ENCODE measurements around the gene TPK1.

Gene TPK1

DNA sequence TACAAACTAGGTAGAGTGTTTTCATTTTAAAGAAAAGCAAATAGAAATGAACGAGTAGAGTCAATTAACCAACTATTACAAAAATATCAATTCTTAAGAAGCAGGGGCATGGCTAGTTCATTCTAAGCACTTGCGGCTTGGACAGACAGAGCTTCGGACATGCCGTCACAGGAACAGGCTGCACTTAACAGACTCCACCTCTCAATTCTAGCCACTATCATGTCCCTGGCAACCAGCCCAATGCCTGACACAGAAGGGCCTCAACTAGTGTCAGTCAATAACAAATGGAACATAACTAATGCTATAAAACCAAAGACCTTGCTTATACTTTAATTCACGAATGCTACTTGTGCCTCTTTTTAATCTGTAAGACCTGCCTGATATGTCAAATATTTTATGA lies 74.4 kb downstream of the TPK1 start:
- Histone ChIP-seq H3K27ac (ENCODE audit: low read depth, low read length) (no peak overlapping the region), H3F3A (ENCODE audit: control insufficient read depth, insufficient read depth) (no peaks in the 10 kb centered on the region), H3K9me3 (ENCODE audit: control insufficient read depth, insufficient read depth, low read length) (no peaks in the 10 kb centered on the region), H3K4me1 (ENCODE audit: control insufficient read depth, low read length) (no peaks in the 10 kb centered on the region), H3K4me3 (ENCODE audit: low read length) (no peak overlapping the region), H3K27me3 (ENCODE audit: control insufficient read depth, low read length) (no peaks in the 10 kb centered on the region), H3K4me2 (ENCODE audit: low read length) (no peak overlapping the region), H3K9me2 (replicated peaks; ENCODE audit: control insufficient read depth, low read length) (no peaks in the 10 kb centered on the region), H3K36me3 (ENCODE audit: control insufficient read depth, low read length) (no peaks in the 10 kb centered on the region), H3K79me2 (ENCODE audit: control insufficient read depth, low read length) (no peaks in the 10 kb centered on the region), H4K20me1 (ENCODE audit: control insufficient read depth, insufficient read depth, low read depth, low read length) (no peaks in the 10 kb centered on the region)
- TF ChIP-seq, protein P1, sequence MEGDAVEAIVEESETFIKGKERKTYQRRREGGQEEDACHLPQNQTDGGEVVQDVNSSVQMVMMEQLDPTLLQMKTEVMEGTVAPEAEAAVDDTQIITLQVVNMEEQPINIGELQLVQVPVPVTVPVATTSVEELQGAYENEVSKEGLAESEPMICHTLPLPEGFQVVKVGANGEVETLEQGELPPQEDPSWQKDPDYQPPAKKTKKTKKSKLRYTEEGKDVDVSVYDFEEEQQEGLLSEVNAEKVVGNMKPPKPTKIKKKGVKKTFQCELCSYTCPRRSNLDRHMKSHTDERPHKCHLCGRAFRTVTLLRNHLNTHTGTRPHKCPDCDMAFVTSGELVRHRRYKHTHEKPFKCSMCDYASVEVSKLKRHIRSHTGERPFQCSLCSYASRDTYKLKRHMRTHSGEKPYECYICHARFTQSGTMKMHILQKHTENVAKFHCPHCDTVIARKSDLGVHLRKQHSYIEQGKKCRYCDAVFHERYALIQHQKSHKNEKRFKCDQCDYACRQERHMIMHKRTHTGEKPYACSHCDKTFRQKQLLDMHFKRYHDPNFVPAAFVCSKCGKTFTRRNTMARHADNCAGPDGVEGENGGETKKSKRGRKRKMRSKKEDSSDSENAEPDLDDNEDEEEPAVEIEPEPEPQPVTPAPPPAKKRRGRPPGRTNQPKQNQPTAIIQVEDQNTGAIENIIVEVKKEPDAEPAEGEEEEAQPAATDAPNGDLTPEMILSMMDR (IDR thresholded peaks at IDR 0.05; ENCODE audit: low read depth, low read length, poor library complexity, severe bottlenecking): no peak
- no peak for TF ChIP-seq EZH2phosphoT487 (IDR thresholded peaks at IDR 0.05; ENCODE audit: borderline replicate concordance, low read length)

DNA sequence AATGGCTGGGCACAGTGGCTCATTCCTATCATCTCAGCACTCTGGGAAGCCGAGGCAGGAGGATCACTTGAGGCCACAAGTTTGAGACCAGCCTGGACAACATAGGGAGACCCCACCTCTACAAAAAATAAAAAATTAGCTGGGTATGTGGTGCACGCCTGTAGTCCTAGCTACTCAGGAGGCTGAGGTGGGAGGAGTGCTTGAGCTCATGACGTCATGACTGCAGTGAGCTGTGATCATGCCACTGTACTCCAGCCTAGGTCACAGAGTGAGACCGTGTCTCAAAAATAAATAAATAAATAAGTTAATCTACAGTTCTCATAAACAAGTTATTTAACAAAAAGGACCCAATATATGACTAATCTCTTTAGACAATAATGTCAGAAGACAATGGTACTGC lies 76.2 kb downstream of the TPK1 start:
- no peak for TF ChIP-seq EZH2phosphoT487 (IDR thresholded peaks at IDR 0.05; ENCODE audit: borderline replicate concordance, low read length)
- TF ChIP-seq, protein P1 (IDR thresholded peaks at IDR 0.05; ENCODE audit: low read depth, low read length, poor library complexity, severe bottlenecking): no peak
- no peaks in the 10 kb centered on the region for H3K27me3 ChIP-seq (ENCODE audit: control insufficient read depth, low read length)
- H3K4me1 ChIP-seq (ENCODE audit: control insufficient read depth, low read length): peaks cover 7% of the 10 kb centered on the region

DNA sequence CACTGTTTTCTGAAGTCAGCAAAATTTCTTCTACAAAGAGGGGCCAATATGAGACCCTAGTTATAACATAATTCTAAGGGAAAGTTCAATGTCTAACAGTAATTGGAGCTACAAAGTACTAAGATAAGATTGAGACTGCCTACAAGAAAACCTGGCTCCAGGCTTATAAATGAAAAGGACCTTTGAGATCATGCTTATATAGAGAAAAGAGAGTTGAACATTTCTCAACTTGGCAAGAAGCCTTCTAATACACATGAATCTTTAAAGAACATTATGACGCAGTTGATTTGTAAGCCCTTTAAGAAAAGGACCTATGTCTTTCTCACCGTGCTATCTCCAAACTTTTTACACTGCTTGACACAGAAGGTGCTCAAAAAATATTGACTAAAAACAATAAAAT lies 87.9 kb downstream of the TPK1 start:
- TF ChIP-seq, protein P1 (IDR thresholded peaks at IDR 0.05; ENCODE audit: low read depth, low read length, poor library complexity, severe bottlenecking): no peak
- Histone ChIP-seq H3K4me3 (ENCODE audit: low read length) (no peak overlapping the region), H3K9me2 (replicated peaks; ENCODE audit: control insufficient read depth, low read length) (no peaks in the 10 kb centered on the region), H3K36me3 (ENCODE audit: control insufficient read depth, low read length) (no peaks in the 10 kb centered on the region), H3F3A (ENCODE audit: control insufficient read depth, insufficient read depth) (no peaks in the 10 kb centered on the region), H3K27ac (ENCODE audit: low read depth, low read length) (no peak overlapping the region), H3K4me2 (ENCODE audit: low read length) (no peak overlapping the region), H4K20me1 (ENCODE audit: control insufficient read depth, insufficient read depth, low read depth, low read length) (no peaks in the 10 kb centered on the region), H3K4me1 (ENCODE audit: control insufficient read depth, low read length) (no peaks in the 10 kb centered on the region), H3K79me2 (ENCODE audit: control insufficient read depth, low read length) (no peaks in the 10 kb centered on the region), H3K9me3 (ENCODE audit: control insufficient read depth, insufficient read depth, low read length) (no peaks in the 10 kb centered on the region), H3K27me3 (ENCODE audit: control insufficient read depth, low read length) (no peaks in the 10 kb centered on the region)

More for the DNA sequence above, 76.2 kb downstream of the TPK1 start:
- H3K4me2 ChIP-seq (ENCODE audit: low read length): no peak overlapping the region
- H4K20me1 ChIP-seq (ENCODE audit: control insufficient read depth, insufficient read depth, low read depth, low read length): no peaks in the 10 kb centered on the region
- H3K79me2 ChIP-seq (ENCODE audit: control insufficient read depth, low read length): no peaks in the 10 kb centered on the region
- H3K27ac ChIP-seq (ENCODE audit: low read depth, low read length): no peak overlapping the region
- no peaks in the 10 kb centered on the region for H3F3A ChIP-seq (ENCODE audit: control insufficient read depth, insufficient read depth)
- H3K36me3 ChIP-seq (ENCODE audit: control insufficient read depth, low read length): no peaks in the 10 kb centered on the region
- no peaks in the 10 kb centered on the region for H3K9me2 ChIP-seq (replicated peaks; ENCODE audit: control insufficient read depth, low read length)
- H3K9me3 ChIP-seq (ENCODE audit: control insufficient read depth, insufficient read depth, low read length): no peaks in the 10 kb centered on the region
- no peak overlapping the region for H3K4me3 ChIP-seq (ENCODE audit: low read length)

All from DOHH2 (cell line).